Gastrocnemius medialis (tissue), 4 donors: ENCODE measurements around the gene SIAE. TPM values are rescaled to one million over a fixed set of nuclear protein-coding genes. Genes with fewer than 3 reads are reported as not detected.

Experiments
- ATAC-seq, 2 donors: fragments of 150-250 bp; one replicate each; pipeline ENCODE4 v1.9.1; 2016
- DNase-seq, 2 donors: peaks; one replicate each; pipeline ENCODE4 v3.0.0-alpha.2; 2019
- H3K27ac ChIP-seq, 4 donors: fragments of 200-600 bp; sonication (generic); 1 replicate in 1 of 4; 2 replicates in 3 of 4; pipeline ENCODE4 v1.5.1; 2016 to 2018; ENCODE audit warnings: mild to moderate bottlenecking in 2 of 4, moderate library complexity in 1 of 4
- H3K27me3 ChIP-seq, 3 donors: fragments of 200-600 bp; sonication (generic) in 2 of 3; 1 replicate in 1 of 3; 2 replicates in 2 of 3; pipeline versions ENCODE4 v1.5.1 to v1.6.0; 2016 to 2019; ENCODE audit warnings: mild to moderate bottlenecking in 1 of 3, moderate library complexity in 1 of 3
- H3K36me3 ChIP-seq, 2 donors: fragments of 200-600 bp; sonication (generic) in 1 of 2; one replicate each; pipeline ENCODE4 v1.5.1; 2017 to 2018
- H3K4me1 ChIP-seq, 2 donors: fragments of 200-600 bp; sonication (generic) in 1 of 2; one replicate each; pipeline ENCODE4 v1.5.1; 2016 to 2017; ENCODE audit warnings: mild to moderate bottlenecking in 2 of 2
- H3K4me3 ChIP-seq, 4 donors: fragments of 200-600 bp; sonication (generic) in 3 of 4; 1 replicate in 1 of 4; 2 replicates in 3 of 4; pipeline ENCODE4 v1.5.1; 2016 to 2019; ENCODE audit warnings: mild to moderate bottlenecking in 2 of 4
- H3K9me3 ChIP-seq, 3 donors: fragments of 200-600 bp; sonication (generic) in 2 of 3; 1 replicate in 1 of 3; 2 replicates in 2 of 3; pipeline ENCODE4 v1.5.1; 2016 to 2019
- POLR2A ChIP-seq, 2 donors: fragments of 450-650 bp; IDR thresholded peaks; one replicate each; pipeline ENCODE4 v1.6.1; 2017; ENCODE audit warnings: antibody characterized with exemption in 2 of 2, mild to moderate bottlenecking in 2 of 2, moderate library complexity in 2 of 2
- in situ Hi-C, 4 donors: fragments of 200-750 bp; cut with MboI; loops; one replicate each; pipeline versions ENCODE4 v1.15.0 to v1.8.0; 2017; ENCODE audit warnings: low sequenced_read_pairs in 4 of 4
- intact Hi-C: fragments of 100-400 bp; cut with DNase I; formaldehyde crosslinking; loops from one replicate; pipeline ENCODE4 v1.15.1; 2023; ENCODE audit warnings: low total_unique reads
- total RNA-seq, 4 donors: library from RNA; depleted of rRNA; stranded (reverse); fragments of >200 nt; gene quantifications; one replicate each; pipeline versions ENCODE4 v1.1.0 to v1.2.3, GENCODE V29; 2016
- TF ChIP-seq, protein P1 (sequence below), 5 experiments: fragments of 450-650 bp in 3 of 5; fragments of 200-600 bp in 2 of 5; sonication (generic) in 2 of 5; IDR thresholded peaks in 4 of 5; conservative IDR thresholded peaks in 1 of 5; 1 replicate in 4 of 5; 2 replicates in 1 of 5; pipeline ENCODE4 v1.5.1; 2016 to 2019; ENCODE audit warnings: antibody characterized with exemption in 5 of 5, mild to moderate bottlenecking in 3 of 5, moderate library complexity in 3 of 5

The SIAE gene
- total RNA-seq, 4 donors from 2014 or later = 8.2 to 12.7 (median 10.1) TPM

DNA sequence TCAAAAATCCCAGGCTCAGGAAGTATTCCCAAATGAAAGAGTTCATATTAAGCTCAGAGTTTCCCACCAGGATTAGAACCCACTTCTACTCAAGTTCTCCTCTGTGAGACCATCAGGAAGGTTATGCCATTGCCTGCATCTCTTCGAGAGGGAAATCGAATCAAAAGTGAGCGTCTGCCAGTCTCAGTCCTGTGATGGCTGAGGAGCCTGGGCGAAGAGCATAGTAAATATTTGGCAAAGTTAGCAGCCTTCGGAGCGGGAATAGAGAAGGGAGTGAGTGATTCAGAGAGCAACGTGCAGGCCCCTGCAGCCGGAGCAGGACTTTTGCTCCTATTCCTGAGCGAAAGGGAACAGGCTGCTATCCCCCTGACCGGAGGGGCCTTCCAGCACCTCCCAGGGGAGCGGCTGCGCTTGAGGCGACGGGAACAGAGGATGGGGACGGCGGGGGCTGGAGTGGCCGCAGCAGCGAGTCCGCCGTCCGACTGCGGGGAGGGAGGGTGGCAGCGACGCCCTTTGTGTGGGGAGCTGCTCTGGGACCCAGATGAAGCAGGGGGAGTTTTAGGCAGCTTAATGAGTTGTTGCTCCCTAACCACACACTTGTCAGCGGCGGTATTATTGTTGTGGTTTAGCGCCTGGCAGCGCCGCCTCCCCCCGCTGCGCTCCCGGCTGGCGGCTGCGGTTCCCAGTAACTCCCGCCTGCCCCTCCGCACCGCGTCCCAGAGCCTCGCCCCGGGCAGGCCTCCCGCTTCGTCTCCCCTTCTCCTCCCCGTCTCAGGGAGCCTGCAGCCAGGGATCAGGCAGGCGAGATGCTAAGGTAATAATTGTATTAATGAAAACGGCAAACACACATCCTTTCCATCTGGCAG, 44.5 kb upstream of the SIAE start:
- no peaks in the 10 kb centered on the region for H3K36me3 ChIP-seq
- intact Hi-C loops (no loop called here), in situ Hi-C loops (no loop called here)
- TF ChIP-seq, protein P1, sequence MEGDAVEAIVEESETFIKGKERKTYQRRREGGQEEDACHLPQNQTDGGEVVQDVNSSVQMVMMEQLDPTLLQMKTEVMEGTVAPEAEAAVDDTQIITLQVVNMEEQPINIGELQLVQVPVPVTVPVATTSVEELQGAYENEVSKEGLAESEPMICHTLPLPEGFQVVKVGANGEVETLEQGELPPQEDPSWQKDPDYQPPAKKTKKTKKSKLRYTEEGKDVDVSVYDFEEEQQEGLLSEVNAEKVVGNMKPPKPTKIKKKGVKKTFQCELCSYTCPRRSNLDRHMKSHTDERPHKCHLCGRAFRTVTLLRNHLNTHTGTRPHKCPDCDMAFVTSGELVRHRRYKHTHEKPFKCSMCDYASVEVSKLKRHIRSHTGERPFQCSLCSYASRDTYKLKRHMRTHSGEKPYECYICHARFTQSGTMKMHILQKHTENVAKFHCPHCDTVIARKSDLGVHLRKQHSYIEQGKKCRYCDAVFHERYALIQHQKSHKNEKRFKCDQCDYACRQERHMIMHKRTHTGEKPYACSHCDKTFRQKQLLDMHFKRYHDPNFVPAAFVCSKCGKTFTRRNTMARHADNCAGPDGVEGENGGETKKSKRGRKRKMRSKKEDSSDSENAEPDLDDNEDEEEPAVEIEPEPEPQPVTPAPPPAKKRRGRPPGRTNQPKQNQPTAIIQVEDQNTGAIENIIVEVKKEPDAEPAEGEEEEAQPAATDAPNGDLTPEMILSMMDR (IDR thresholded peaks at IDR 0.05 in 4 of 5, conservative IDR thresholded peaks at IDR 0.05 in 1 of 5) = no peak
- TF ChIP-seq POLR2A (IDR thresholded peaks at IDR 0.05) = no peak
- peaks cover 11 to 36% (median 17%) of the 10 kb centered on the region in 3 donors for H3K27me3 ChIP-seq
- peaks cover 5 to 10% of the 10 kb centered on the region in 2 donors for H3K4me1 ChIP-seq
- ATAC-seq (no peak), DNase-seq (no peak)
- peak overlapping the region; percentile 47 to 68 (median 49) for H3K4me3 ChIP-seq
- H3K27ac ChIP-seq = peak overlapping the region in 3 of 4 donors; percentile 36 to 67 (median 49)
- no peaks in the 10 kb centered on the region for H3K9me3 ChIP-seq

DNA sequence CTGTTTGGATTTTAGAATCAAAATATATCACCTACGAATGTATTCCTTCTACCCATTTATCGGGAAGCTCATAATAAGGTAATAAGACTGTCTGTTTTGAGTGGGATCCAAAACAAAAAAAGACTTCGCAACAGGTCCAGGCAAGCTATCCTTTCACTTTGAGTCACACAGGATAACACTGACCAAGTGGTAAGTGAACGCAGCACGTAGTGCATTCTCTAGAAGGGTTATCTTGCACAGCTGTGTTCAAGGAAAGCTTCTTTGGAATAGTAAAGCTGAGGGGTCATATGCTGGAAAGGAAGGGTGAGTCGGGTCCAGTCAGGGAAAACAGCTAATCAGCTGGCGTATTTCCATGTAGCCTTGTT, 43.9 kb upstream of the SIAE start:
- DNase-seq (no peak), ATAC-seq (no peak)
- Histone ChIP-seq H3K27me3 (peaks cover 11 to 36% (median 17%) of the 10 kb centered on the region in 3 donors), H3K4me3 (peak overlapping the region; percentile 47 to 68 (median 49)), H3K9me3 (no peaks in the 10 kb centered on the region), H3K27ac (peak overlapping the region in 3 of 4 donors; percentile 36 to 67 (median 49)), H3K4me1 (peaks cover 5 to 10% of the 10 kb centered on the region in 2 donors), H3K36me3 (no peaks in the 10 kb centered on the region)
- in situ Hi-C loops = no loop called here
- TF ChIP-seq POLR2A (IDR thresholded peaks at IDR 0.05) = no peak
- TF ChIP-seq, protein P1 (IDR thresholded peaks at IDR 0.05 in 4 of 5, conservative IDR thresholded peaks at IDR 0.05 in 1 of 5) = no peak
- intact Hi-C loops = no loop called here

DNA sequence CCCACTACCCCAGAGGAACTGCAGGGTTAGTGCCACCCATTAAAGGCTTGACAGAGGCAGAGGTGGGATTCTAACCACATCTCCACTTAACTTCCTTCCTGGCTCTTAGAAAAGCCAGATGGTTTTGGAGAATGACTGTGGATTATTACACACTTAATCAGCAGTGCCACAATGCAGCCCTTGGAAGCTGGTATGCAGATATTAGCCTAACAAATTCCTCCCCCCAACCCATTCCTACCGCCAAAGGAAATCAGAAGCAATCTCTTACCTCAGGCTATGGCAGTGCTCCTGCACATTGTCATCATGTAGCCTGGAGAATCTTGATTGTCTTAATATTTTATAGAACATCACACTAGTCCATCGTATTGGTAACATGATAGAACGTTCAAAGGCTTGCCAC, 43.1 kb upstream of the SIAE start:
- Histone ChIP-seq H3K27me3 (peaks cover 11 to 33% (median 17%) of the 10 kb centered on the region in 3 donors), H3K9me3 (no peaks in the 10 kb centered on the region), H3K36me3 (no peaks in the 10 kb centered on the region), H3K27ac (no peak overlapping the region), H3K4me1 (peaks cover 5 to 10% of the 10 kb centered on the region in 2 donors), H3K4me3 (no peak overlapping the region)
- DNase-seq = no peak
- intact Hi-C loops = no loop called here
- in situ Hi-C loops = no loop called here
- ATAC-seq = no peak
- TF ChIP-seq, protein P1 (IDR thresholded peaks at IDR 0.05 in 4 of 5, conservative IDR thresholded peaks at IDR 0.05 in 1 of 5) = no peak
- TF ChIP-seq POLR2A (IDR thresholded peaks at IDR 0.05) = no peak

DNA sequence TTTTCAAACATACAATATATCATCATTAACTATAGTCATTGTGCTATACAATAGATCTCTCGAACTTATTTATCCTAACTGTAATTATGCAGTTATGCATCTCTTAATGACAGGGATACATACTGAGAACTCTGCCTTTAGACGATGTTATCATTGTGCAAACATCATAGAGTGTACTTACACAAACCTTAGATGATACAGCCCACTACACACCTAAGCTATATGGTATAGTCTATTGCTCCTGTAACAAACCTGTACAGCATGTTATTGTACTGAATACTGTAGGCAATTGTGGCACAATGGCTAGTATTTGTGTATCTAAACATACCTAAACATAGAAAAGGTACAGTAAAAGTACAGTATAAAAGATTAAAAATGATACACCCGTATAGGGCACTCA, 38.9 kb upstream of the SIAE start:
- in situ Hi-C loops (no loop called here), intact Hi-C loops (no loop called here)

More for the DNA sequence above, 38.9 kb upstream of the SIAE start:
- H3K36me3 ChIP-seq = no peaks in the 10 kb centered on the region
- TF ChIP-seq, protein P1 (IDR thresholded peaks at IDR 0.05 in 4 of 5, conservative IDR thresholded peaks at IDR 0.05 in 1 of 5) = no peak
- TF ChIP-seq POLR2A (IDR thresholded peaks at IDR 0.05) = no peak
- no peak overlapping the region for H3K27ac ChIP-seq
- H3K4me3 ChIP-seq = no peak overlapping the region
- no peak for DNase-seq
- H3K4me1 ChIP-seq = peaks cover 0 to under 1% of the 10 kb centered on the region in 2 donors
- H3K27me3 ChIP-seq = peaks cover 0 to 10% (median 3%) of the 10 kb centered on the region in 3 donors
- ATAC-seq = no peak
- no peaks in the 10 kb centered on the region for H3K9me3 ChIP-seq
